ENCODE data around the gene ZSWIM3.
"Not testable (repeated sequence)": the region's sequence is repeated elsewhere in the genome, so short reads cannot be mapped to it uniquely, and the experiment has no call there.

Gene ZSWIM3

DNA sequence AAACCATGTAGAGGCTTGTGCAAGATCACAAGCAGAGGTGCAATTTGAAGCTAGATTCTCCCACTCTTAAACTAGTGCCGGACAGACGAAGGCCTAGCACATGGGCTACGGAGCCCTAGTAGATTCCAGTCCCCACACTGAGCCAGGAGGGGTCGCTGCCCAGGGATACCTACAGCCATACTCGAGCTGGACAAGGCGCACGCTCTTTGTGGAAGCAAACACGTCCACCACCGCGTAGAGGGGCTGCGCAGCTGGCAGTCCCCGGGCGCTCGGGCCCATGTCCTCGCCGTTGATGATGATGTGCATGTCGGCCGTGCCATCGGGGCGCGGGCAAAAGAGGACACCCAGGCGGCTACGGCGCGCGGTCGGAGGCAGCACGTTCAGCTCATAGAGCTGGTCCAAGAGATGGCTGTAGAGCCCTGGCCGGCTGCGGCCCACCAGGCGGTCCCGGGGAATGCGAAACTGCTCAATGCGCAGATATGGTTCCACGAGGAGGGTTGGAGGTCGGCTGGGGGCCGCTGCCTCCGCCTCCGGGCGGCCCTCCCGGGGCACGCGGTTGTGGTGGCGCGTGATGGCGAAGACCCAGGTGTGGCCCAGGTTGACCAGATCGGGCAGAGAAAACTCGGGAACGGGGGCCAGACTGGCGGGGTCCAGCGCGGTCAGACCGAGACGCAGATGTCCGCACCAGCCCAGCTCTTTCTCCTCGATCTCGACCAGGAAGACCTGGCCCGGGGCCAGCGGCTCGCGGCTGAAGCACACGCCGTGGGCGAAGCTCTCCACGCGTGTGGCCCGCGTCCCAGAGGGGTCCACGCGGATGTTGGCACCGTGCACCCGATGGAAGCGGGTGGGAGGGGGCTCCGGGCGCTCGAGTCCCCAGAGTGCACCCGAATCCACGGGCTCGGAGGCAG lies 32.9 kb downstream of the ZSWIM3 start:
- DNase-seq (ENCODE audit: low read depth in 2 of 2), result peak in 1 of 2 experiments; percentile 39

GRCh38 chr20:45890985-45891983 lies 33.9 kb downstream of the ZSWIM3 start, which contains the start of the genes CTSA and NEURL2:
Gene CTSA, plus strand, starts transcription at chr20:45891335. Its CDS starts 234 bp downstream, at chr20:45891569.
Gene NEURL2, minus strand, starts transcription at chr20:45891208. Its CDS starts 217 bp downstream, at chr20:45890991.
- peak; percentile 73 to 80 for DNase-seq (ENCODE audit: low read depth in 2 of 2)

DNA sequence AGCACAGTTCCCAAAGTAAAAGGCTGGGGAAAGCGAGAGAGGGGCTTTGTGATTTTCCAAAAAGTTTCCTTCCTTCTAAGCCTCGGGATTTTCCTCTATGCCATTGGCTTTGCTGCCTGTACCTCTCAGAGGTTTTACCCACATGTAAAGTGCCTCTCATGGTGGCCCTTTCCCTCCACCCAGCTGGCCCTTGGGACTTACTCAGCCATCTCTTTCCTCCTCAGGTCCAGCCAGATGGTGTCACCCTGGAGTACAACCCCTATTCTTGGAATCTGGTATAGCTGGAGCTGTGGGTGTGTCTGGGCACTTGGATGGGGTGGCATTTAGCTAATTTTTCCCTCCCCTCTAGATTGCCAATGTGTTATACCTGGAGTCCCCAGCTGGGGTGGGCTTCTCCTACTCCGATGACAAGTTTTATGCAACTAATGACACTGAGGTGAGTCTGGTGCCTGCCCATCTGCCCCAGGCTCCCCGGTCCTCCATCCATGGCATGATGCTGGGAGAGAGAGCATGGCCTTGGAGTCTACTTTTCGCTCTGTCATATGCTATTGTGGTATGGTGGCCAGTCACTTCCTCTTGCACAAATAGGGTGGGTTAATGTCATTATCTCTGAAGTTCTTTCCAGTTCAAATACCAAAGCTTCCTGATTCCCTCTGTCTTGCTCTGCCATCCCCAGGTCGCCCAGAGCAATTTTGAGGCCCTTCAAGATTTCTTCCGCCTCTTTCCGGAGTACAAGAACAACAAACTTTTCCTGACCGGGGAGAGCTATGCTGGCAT lies 34.8 kb downstream of the ZSWIM3 start:
- no peak for DNase-seq (ENCODE audit: low read depth in 2 of 2)

DNA sequence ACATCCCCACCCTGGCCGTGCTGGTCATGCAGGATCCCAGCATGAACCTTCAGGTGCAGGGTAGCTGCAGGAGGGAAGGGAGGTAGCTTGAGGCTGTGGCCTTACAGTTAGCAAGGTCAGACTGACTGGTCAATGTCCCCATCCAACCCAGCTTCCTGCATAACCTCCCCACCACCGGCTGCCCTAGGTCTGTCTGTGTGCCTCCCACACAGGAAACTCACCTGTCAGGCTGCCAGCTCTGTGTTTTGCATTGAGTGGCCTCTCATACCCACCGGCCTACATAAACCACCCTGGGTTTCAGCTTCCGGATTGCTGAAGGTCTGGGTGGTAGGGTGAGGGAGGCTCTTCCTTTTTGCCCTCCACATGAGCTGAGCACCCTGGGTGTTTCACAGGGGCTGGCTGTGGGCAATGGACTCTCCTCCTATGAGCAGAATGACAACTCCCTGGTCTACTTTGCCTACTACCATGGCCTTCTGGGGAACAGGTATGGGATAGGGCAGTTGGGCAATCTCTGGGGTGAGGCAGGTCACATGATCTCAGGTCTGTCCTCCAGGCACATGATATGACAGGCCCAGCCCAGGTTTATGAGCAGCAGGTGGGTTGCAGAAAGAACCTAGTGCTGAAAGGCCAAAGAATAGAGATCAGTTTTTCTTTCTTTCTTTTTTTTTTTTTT lies 35.5 kb downstream of the ZSWIM3 start:
- DNase-seq (ENCODE audit: low read depth in 2 of 2), result no peak

- DNase-seq (ENCODE audit: low read depth in 2 of 2), result no peak
Measured at GRCh38 chr20:45893831-45894230, 36.4 kb downstream of the ZSWIM3 start.

DNA sequence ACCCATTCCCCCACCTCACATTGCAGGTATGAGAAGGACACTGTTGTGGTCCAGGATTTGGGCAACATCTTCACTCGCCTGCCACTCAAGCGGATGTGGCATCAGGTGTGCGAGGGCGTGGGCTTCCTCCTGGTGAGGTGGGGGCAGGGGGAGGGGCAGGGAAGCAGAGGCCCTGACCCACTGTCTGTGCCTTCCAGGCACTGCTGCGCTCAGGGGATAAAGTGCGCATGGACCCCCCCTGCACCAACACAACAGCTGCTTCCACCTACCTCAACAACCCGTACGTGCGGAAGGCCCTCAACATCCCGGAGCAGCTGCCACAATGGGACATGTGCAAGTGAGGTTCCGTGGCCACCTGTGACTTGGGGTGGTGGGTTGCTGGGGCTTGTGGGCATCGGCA lies 37.4 kb downstream of the ZSWIM3 start:
- no peak for DNase-seq (ENCODE audit: low read depth in 2 of 2)

GRCh38 chr20:45896641-45897161 lies 39.3 kb downstream of the ZSWIM3 start:
- no peak for DNase-seq (ENCODE audit: low read depth in 2 of 2)

DNA sequence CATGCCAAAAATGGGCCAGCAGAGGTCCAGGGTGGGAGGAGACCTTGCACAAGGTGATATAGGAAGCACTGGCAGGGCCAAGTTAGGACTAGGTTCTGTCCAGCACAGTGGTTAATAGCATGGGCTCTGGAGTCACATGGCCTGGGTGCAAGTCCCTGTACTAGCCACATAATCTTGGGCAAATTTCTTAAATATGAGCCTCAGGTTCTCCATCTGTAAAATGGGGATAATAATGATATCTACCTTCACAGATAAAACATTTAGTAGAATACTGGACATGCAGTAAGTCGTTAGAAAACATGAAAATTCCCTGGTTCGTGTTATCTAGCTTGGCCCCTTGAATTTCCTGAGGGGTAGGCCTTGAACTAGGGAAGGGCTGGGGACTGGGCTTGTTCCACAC lies 39.9 kb downstream of the ZSWIM3 start:
- no peak for DNase-seq (ENCODE audit: low read depth in 2 of 2)

- DNase-seq (ENCODE audit: low read depth in 2 of 2), result no peak
Measured at GRCh38 chr20:45897692-45898091, 40.3 kb downstream of the ZSWIM3 start.

- no peak for DNase-seq (ENCODE audit: low read depth in 2 of 2)
Measured at GRCh38 chr20:45898285-45898684, 40.9 kb downstream of the ZSWIM3 start.

DNA sequence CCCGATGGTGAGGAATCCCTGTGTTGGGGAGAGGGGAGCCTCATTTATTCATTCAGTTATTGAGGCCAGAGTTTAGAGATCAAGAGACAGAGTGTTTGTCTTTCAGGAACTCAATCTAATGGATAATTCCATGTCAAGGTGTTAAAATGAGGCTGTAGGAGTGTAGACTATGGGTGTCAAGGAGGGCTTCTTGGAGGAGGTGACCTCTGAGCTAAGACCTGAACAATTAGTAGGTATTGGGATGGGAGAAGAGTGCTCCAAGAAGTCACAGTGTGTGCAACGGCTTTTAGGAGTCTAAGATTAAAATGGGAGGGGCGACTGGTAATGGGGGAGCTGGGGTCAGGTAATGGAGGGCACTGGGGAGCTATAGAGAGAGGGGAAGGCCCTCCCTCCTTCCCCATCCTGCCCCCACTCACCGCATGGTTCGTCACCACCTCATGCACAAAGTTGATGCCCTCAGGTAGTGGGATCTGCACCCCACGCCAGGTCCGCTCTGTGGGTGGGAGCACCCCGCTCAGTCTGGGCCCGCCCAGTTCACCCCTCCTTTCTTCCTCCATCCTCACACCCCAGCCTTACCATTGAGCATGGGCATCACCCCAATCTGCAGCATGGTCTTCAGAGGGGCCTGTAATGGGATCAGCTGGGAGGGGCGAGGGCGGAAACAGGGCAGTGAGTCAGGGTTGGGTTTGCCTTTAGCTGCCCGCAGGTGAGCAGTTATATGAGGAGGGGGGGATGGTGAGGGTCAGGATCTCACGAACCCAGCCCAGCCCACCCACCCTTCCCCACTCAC lies 41.8 kb downstream of the ZSWIM3 start:
- no peak for DNase-seq (ENCODE audit: low read depth in 2 of 2)

DNA sequence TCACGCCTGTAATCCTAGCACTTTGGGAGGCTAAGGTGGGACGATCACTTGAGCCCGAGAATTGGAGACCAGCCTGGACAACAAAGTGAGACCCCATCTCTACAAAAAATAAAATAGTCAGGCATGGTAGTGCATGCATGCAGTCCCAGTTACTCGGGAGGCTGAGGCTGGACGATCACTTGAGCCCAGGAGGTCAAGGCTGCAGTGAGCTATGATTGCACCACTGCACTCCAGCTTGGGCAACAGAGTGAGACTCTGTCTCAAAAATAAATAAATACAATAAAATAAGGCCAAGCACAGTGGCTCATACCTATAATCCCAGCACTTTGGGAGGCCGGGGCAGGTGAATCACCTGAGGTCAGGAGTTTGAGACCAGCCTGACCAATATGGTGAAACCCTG lies 43.9 kb downstream of the ZSWIM3 start:
- not testable (repeated sequence) for DNase-seq (ENCODE audit: low read depth in 2 of 2)

DNA sequence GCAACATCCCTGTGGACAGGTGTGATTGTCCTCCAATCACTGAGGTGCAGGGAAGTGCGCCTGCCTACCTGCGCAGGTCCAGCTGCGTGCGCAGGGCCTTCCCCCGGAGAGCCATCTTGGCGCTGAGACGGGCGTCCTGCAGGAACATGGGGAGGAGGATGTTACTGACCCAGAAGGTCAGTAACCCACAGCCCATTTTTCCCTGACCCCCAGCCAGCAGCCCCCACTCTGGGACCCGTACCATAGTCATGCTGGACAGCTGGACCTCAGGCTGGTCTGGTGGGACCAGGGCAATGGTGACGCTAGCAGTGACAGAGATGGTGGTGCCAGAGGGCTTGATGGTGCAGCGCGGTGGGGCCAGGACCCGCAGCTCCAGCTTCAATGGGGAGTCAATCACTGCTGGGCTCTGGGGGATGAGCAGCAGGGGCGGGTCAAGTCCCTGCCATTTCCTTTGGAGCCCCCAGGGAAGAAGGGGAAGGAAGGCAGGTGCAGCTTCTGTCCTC lies 44.8 kb downstream of the ZSWIM3 start:
- no peak for DNase-seq (ENCODE audit: low read depth in 2 of 2)

- DNase-seq (ENCODE audit: low read depth in 2 of 2), result no peak
Measured at GRCh38 chr20:45904583-45905504, 47.4 kb downstream of the ZSWIM3 start.

GRCh38 chr20:45905505-45906079 lies 48.2 kb downstream of the ZSWIM3 start:
- DNase-seq (ENCODE audit: low read depth in 2 of 2), result no peak

- DNase-seq (ENCODE audit: low read depth in 2 of 2), result no peak
Measured at GRCh38 chr20:45907219-45907948, 50.0 kb downstream of the ZSWIM3 start.

DNA sequence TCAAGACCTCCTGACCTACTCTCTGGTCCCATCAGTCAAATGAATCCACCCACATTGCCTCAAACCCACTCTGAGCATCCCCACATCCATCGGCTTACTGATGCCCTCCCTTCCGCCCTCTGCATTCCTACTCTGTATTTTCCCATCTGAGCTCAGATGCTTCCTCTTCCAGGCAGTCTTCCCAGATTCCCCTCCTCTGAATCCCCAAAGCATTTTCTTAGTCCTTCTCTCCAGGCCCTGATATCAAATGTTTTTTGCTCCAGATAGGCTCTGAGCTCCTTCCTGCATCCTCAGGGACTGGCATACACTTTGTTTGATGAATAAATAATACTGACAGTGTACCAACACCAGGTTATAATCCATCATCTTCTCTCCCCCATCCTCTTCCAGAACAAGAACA lies 50.7 kb downstream of the ZSWIM3 start:
- no peak for DNase-seq (ENCODE audit: low read depth in 2 of 2)

Measured in stimulated activated CD4-positive, alpha-beta T cell treated with anti-CD3 and anti-CD28 coated beads, Interleukin-12 subunit alpha, Interleukin-12 subunit beta, amount 100 ng/mL, for 24 hours (primary cell).